ENCODE results near the gene FN1.
"Not testable (repeated sequence)": the region's sequence is repeated elsewhere in the genome, so short reads cannot be mapped to it uniquely, and the experiment has no call there.

The FN1 gene

DNA sequence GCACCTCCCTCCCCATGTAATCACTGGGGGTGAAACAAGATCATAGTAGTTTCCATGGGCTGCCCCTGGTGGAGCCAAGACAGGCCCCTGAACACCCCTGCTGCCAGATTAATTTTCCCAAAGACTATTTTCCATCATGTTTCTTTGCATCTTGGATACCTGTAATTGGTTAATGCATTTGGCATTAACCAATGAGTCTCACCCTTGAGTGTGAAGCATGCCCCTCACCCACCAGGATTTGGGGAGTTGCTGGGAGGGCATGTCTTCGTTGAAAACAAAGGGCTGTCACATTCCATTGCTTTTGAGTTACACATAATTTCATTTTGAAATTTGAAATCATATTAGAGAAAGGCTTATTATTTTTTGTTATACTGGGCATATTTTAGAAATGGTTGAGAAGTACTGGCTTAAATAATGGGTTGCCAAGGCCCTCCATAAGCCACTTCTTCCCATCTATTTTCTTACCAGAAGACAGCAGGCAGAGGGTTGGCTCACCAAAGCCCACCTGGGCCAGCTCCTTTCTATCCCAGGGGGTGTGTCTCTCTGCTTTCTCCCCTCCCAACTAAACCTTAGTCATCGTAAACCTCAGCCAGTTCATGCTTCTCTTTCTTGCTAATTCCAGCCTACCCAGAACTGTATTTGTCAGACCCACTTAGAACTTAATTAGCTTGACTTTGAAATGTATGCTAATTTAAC, 72.3 kb downstream of the FN1 start:
- DNase-seq, result no peak

DNA sequence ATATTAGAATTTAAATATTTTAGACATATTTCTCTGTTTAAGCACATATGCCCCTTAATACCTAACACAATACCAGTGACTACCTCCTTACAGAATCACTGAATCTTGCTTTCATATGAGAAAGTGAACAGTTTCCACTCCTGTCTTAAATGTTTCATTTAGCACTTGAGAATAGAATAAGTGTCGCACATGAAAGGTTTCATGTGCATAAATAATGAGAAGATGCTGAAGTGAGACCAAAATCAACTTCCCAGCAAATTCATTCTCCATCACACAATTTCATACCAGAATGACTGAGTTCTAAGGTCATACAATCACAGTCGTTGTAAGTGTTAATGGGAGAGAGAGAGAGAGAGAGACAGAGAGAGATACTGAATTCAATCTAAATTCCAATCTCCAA, 72.8 kb downstream of the FN1 start:
- no peak for DNase-seq

DNA sequence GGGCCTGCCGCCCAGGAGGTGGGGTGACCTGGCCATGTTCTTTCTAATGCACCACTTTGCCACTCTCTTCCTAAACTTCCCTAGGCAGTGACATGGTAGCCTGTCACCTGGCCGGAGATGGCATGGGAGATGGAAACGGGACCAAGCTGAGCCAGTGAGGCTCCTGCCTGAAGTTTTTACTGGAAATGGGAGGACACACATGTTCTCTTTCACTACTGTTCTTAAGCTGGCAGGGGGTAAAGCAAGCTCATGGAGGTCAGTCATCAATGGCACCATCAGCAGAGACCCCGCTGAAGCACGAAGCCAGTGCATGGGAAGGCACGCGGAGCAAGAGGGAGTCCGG, 73.3 kb downstream of the FN1 start:
- no peak for DNase-seq

DNA sequence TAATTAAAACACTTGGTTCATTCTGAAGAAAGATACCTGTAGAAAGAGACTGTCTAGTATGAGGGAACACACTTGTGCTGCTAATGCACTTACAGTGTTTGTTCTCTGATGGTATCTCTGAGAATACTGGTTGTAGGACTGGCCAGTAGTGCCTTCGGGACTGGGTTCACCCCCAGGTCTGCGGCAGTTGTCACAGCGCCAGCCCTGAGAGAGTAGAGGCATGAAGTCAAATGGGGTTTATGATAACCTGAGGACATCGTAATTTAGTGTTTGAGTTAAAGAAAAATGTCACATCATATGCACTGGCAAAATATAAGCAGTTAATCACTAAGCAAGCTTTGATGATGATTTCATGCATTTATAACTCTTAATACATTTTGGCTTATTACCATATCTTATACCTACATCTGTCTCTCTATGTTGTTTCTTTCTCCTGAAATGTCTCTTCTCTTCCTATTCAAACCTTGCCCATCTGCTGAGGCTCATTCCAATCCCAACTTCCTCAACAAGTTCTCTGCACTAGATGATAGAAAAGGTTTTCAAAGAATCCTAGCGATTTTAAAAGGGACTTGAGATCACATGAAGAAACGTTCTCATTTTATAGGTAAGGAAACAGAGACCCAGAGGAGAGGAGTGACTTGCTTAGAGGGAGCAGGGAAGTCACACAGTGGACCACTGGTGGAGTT, 73.8 kb downstream of the FN1 start:
- no peak for DNase-seq

DNA sequence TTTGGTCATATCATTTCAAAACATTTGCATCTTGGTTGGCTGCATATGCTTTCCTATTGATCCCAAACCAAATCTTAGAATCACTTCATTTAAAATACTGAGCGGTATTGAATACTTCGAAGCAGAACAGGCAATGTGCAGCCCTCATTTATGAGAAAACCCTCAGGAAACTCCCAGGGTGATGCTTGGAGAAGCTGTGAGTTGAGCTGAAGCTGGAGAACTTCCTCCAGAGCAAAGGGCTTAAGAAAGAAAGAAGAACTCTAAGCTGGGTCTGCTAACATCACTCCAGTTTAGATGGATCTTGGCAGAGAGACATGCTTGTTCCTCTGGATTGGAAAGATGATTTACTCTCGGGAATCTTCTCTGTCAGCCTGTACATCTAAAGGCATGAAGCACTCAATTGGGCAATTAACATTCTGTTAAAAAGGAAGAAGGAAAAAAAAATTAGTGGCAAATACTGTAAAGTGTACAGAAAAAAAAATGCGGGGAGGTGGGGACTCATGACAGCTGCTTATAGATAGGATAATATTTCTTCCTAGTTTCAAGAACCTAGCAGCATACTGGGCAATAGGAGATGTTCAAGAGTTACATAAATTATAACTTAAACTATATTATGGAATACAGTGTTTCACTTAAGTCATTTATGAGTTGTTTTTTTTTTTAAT, 74.5 kb downstream of the FN1 start:
- no peak for DNase-seq

DNA sequence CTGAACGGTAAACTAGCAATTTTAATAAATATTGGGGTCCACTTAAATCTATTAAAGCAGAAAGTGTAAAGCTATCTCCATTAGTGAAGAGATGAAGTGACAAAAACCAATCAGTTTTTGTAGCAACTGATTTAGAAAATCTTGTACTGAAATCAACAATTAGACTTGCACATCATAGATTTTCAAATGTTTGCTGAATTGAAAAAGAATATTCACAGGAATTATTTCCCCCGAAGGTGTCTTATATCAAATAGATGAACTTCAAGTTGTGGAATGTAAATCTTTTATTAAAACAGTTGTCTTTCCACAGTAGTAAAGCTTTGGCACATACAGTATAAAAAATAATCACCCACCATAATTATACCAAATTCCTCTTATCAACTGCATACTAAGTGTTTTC, 75.3 kb downstream of the FN1 start:
- no peak for DNase-seq

DNA sequence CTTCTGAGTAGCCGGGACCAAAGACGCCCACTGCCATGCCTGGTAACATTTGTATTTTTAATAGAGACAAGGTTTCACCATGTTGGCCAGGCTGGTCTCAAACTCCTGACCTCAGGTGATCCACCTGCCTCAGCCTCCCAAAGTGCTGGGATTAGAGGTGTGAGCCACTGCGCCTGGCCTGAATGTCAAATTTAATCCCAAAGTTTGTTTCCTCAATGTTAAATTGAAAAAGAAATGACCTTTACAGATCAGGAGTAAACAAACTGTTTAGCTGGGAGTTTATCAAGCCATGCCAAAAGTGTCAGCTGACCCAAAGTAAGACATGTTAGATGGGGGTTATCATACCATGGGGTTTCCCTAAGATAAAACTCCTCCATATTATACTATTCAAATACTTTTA, 75.8 kb downstream of the FN1 start:
- DNase-seq, result not testable (repeated sequence)

DNA sequence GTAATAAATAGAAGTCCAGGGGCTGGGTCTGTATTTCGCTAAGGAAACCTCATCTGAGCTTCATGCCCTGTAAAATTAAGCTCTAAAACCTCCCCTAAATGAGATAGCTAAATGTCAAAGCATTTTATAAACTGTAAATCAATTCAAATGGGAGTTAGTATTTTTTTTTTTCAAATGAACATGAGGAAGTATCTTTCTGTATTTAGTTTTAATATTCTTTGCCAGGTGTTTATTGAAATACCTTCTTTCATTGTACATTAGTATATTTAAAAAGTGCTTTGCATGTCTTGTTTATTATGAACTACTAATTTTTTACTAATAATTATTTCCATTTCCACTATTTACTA, 76.3 kb downstream of the FN1 start:
- DNase-seq, result no peak

DNA sequence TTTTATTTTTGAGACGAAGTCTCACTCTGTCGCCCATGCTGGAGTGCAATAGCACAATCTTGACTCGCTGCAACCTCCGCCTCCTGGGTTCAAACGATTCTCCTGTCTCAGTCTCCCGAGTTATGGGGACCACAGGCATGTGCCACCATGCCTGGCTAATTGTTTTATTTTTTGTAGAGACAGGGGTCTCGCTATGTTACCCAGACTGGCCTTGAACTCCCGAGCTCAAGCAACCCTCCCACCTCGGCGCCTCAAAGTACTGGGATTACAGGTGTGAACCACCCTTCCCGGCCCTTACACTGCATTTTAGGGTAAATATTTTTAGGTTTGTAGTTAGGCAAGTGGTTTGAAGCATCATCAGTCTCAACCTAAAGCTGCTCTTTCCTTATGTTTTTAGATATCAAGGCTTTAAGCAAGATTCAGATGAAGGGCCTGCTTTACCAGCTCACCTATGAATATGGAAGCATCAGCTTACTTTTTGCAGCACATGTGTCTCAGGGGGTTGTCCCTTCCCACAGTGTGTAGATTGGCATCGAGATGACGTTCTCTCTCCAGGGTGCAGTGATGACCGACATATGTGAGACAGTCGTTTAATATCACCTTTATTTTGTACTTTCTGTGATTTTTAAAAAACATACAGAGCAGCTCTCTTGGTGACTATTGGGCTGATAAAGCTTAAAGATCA, 76.8 kb downstream of the FN1 start:
- no peak for DNase-seq

DNA sequence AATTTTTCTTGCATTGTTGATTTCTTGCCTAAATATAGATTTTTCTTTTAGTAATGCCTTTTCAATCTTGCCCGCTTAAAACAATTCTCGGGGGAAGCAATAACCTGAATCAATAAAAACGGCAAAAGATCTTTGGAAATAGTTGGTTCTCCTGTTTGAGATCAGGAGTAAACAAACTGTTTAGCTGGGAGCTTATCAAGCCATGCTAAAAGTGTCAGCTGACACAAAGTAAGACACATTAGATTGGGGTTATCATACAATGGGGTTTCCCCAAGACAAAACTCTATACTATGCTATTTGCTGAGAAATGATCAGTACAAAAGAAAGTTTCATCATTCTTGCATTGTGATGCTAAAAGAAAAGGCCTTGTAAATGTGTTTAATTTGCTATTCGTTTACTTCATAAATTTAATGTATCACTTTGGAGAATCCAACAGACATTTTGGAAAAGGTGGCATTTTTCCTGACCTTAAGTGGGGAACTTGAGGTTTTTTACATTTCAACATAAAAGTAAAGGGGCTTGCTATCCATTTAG, 77.5 kb downstream of the FN1 start:
- no peak for DNase-seq

DNA sequence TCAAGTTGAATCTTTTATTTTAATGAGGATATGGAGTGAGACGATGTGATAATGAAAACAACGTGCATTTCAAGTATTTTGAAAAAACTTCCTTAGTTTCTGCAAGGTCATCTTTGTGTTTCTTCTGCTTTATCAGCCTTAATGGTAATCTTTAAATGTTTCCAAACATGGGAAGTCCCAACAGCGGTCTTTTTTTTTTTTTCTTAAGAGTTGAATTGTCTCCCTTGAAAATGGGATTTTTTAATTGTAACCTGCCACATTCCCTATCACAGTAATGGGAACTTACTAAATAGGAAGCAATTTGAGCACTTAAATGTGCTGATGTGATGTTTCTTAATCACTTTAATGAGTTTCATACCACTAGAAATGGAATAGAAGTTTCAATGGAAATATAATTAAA, 78.2 kb downstream of the FN1 start:
- peak; percentile 11 for DNase-seq

DNA sequence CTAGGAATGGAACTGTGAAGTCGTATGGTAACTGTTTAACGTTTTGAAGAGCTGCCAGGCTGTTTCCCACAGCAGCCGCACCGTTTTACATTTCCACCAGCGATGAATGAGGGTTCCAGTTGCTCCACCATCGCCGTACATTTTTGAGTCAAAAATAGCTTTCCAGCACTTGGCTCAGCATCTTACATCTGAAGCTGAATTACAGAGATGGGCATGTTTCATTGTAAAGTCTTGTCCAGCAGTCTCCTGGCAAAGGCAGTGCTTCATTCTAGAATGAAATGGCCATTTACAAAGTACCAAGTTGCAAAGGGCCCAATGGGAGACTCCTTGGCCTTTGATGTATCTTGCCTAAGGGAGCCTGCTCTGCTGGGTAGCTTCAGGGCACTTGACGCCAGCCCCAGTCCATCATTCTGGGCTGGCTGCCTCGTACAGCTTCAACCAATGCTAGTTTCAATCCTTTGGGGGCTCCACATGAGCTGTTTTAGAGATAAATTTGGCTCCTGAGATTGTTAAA, 78.9 kb downstream of the FN1 start:
- DNase-seq, result no peak

DNA sequence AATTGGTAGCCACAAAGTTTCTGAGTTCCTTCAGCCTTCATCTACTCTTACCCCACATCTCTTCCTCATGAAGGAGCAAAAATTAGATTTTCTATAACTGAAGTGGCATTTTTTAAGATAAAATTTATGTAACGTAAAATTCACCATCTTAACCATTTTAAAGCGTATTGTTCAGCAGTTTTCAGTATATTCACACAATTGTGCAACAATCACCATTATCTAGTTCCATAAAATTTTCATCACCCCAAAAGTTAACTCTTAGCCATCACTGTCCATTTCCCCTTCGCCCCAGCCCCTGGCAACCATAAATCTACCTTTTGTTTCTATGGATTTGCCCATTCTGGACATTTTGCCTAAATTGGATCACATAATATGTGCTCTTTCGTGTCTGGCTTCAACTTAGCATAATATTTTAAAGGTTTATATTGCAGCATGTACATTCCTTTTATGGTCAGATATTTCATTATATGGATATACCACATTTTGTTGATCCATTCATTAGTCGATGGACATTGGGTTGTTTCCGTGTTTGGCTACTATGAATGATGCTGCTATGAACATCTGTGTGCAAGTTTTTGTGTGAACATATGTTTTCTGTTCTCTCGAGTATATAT, 79.4 kb downstream of the FN1 start:
- DNase-seq, result no peak

DNA sequence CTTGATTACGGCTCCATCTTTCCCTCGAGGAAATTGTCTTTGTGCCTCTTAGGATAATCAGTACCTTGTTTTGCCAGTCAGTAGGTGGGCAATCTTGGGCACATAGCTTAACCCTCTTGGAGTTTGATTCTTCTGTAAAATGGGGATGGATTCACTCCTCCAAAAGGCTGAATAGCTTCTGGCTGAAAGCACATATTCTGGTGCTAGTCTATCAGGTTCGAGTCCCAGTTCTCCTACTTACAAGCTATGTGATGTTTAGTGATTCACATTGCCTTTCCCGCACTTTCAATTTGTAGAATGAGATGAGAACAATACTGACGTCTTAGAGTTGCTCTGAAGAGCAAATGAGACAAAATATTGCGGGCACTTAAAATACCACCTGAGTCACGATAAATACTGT, 80.1 kb downstream of the FN1 start:
- DNase-seq, result no peak

DNA sequence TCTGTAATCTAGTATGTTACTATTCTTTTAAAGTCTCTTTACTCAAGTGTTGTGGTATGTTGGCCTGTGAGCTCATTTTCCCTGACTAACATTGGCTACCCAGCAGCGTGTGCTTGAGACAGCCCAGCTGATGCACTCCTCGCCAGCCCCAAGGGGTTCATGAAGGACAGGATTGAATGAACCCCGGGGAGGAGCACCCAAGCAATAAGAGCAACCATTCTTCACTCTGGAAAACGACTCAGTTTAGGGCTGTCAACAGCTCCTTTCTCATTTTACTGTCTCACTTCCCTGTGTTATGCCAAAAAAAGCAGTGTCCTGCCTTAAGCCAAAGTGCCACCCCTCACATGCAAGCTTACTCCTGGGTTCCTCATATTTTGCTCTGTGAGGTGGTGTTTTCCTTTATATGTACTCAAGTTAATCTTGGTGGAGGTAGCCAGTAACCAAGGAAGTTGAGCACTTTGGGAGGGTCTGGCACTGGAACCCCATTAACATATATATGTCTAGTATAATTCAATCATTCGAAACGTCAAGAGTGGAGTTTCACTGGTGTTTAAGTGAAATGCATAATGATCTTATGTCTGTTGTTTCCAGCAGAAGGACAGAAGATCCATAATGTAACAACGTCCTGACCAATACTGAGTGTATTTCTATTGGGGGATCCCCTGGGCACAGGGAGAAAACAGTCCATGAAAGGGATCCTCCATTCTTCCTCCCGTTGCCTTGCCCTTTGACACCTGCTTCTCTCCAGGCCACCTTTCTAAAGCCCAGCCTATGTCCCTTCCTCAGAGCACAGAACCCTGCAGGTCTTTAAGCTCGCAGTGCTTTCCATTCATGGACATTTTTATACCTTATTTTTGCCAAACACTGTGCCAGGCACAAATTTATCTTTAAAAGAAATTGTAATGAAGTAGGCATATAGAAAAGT, 80.8 kb downstream of the FN1 start:
- no peak for DNase-seq

DNA sequence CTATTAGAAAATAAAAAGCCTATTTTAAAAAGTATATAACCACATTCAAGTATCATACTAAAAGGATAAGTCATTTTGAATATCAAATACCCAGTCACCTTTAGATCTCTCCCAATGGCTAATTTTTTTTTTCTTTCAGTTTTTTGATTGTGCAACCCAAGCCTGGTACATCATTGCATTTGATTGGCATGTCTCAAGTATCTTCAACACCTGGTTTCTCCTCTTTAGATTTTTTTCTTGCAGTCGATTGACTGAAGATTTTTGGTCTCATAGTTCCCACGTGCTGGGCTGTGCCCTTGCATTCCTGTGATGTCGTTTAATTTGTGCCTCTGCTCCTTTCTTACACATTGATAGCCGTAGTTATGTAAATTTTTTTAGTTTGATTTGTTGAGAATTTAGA, 83.3 kb downstream of the FN1 start:
- DNase-seq, result no peak

DNA sequence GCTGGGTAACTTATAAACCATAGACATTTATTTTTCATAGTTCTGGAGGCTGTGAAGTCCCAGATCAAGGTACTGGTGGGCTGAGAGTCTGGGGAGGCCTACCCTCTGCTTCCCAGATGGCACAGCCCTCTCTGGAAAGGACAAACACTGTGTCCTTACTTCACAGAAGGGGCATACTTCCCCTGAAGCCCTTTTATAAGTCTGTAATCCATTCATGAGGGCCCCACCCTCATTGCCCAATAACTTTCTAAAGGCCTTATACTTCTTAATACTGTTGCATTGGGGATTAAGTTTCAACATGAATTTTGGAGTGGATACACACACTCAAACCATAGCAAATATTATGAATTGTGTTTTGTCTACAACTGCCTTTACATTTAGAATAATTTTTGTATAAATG, 88.0 kb downstream of the FN1 start:
- peak; percentile 26 for DNase-seq

DNA sequence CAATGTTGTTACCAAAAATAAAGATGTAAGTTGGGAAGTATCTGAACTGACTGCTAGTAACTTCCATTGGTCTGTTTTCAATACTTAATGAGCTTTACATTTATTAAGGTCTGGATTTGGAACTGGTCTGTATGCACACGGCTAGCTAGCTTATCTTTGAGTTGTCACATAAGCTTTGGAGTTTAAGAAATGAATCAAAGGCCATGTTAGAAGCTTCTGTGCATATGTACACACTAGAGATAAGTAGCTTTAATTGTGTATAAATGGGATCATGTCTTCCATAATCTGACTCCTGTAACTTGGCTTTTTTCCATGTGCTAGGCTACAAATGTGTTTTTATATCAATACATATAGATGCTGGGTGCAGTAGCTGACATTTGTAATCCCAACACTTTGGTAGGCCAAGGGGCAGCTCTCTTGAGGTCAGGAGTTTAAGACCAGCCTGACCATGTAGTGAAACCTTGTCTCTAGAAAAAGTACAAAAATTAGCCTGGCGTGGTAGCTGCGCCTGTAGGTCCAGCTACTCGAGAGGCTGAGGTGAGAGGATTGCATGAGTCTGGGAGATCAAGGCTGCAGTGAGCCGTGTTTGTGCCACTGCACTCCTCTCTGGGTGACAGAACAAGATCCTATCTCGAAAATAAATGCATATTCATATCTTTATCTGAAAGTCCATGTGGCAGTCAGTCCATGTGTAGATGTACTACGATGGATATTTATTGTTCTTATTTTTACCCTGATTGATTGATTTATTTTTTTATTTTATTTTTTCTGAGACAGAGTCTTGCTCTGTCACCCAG, 96.8 kb downstream of the FN1 start:
- no peak for DNase-seq

DNA sequence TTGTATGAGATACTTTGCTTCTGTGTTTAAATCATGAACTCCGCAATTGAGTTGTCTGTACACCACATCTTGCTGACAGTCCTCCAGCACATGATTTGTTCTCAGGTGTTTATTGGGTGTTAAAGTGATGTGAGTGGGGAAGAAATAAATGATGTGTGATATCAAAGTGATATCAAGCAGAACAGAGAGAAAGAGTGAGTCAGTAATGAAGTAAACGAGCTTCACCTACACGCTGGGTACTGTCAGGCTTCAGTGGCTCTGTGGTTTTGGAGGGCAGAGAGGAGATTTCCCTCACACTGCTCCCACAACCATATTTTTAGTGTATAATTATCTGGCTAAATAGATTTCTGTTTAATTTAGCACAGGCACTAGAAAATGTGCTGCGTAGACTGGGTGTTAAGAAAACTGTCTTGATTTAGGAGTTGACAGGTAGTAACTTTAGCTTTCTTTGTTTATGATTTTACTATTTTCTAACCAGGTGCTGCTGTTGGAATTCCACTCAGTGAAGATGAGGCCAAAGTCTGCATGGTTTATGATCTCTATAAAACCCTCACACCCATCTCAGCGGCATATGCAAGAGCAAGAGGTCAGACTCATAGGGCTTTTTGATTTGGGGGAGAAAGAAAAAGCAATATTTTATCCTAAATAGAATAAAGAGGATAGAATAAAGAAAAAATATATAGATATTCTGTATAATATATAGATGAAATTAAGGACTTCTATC, 102.8 kb downstream of the FN1 start:
- no peak for DNase-seq

DNA sequence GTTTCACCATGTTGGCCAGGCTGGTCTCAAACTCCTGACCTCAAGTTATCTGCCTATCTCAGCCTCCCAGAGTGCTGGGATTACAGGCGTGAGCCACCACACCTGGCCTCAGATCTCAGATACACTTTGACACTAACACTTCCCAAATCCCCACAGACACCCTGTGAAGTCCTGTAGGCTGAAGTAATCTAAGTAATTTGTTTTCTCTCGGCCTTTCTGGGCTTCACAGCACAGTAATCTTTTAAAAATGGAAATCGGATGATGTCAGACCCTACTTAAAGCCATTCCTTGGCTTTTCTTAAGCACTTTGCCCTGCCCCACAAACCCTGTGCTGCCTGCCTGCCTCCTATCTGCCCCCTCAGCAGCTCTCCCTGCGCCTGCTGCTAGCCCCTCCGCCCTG, 107.8 kb downstream of the FN1 start:
- no peak for DNase-seq

Data from inflammatory macrophage treated with lipopolysaccharide for 4 hours (primary cell).